GM20431 (cell line): ENCODE measurements around the gene AUTS2.

Experiments
- in situ Hi-C: fragments of 300-500 bp; cut with MseI, MboI; formaldehyde crosslinking; loops from one replicate; pipeline ENCODE4 v1.15.0; 2020; ENCODE audit warnings: low sequenced_read_pairs; ENCODE audit not compliant: unreplicated experiment

The AUTS2 gene

GRCh38 chr7:70285854-70286253 lies 687.6 kb downstream of the AUTS2 start:
- in situ Hi-C loops = no loop called here

GRCh38 chr7:70288781-70289456 lies 690.6 kb downstream of the AUTS2 start:
- in situ Hi-C loops = no loop called here

GRCh38 chr7:70292716-70293115 lies 694.4 kb downstream of the AUTS2 start:
- in situ Hi-C loops = no loop called here

- in situ Hi-C loops = no loop called here
Observed at GRCh38 chr7:70294211-70294911, 696.1 kb downstream of the AUTS2 start.

GRCh38 chr7:70298780-70299471 lies 700.7 kb downstream of the AUTS2 start:
- in situ Hi-C loops = no loop called here

GRCh38 chr7:70299472-70299807 lies 701.2 kb downstream of the AUTS2 start:
- in situ Hi-C loops = no loop called here

GRCh38 chr7:70301673-70302185 lies 703.5 kb downstream of the AUTS2 start:
- in situ Hi-C loops = no loop called here

GRCh38 chr7:70303309-70303708 lies 705.0 kb downstream of the AUTS2 start:
- in situ Hi-C loops = no loop called here

GRCh38 chr7:70303780-70304179 lies 705.5 kb downstream of the AUTS2 start:
- in situ Hi-C loops = no loop called here

- in situ Hi-C loops = no loop called here
Observed at GRCh38 chr7:70306173-70306572, 707.9 kb downstream of the AUTS2 start.

GRCh38 chr7:70307544-70308106 lies 709.4 kb downstream of the AUTS2 start:
- in situ Hi-C loops = no loop called here

- in situ Hi-C loops = no loop called here
Observed at GRCh38 chr7:70312336-70312735, 714.1 kb downstream of the AUTS2 start.

GRCh38 chr7:70313271-70313670 lies 715.0 kb downstream of the AUTS2 start:
- in situ Hi-C loops = no loop called here

GRCh38 chr7:70313687-70314086 lies 715.4 kb downstream of the AUTS2 start:
- in situ Hi-C loops = no loop called here

GRCh38 chr7:70314221-70314620 lies 715.9 kb downstream of the AUTS2 start:
- in situ Hi-C loops = no loop called here

- in situ Hi-C loops = no loop called here
Observed at GRCh38 chr7:70316745-70317144, 718.5 kb downstream of the AUTS2 start.

GRCh38 chr7:70317356-70317755 lies 719.1 kb downstream of the AUTS2 start:
- in situ Hi-C loops = no loop called here

GRCh38 chr7:70318511-70318910 lies 720.2 kb downstream of the AUTS2 start:
- in situ Hi-C loops = no loop called here

GRCh38 chr7:70319057-70319456 lies 720.8 kb downstream of the AUTS2 start:
- in situ Hi-C loops = no loop called here

GRCh38 chr7:70321016-70321590 lies 722.8 kb downstream of the AUTS2 start:
- in situ Hi-C loops = no loop called here
